GM18517 (cell line): ENCODE data around the gene DCLK2.

Source experiments
- ATAC-seq: cut with Tn5 transposase; IDR thresholded peaks from one replicate; pipeline ENCODE4 v1.9.1; 2021; ENCODE audit warnings: mild to moderate bottlenecking, moderate library complexity; ENCODE audit not compliant: unreplicated experiment

The DCLK2 gene

GRCh38 chr4:150115851-150116250 is 37.6 kb downstream of the DCLK2 start:
- no peak for ATAC-seq

GRCh38 chr4:150116506-150116905 is 38.3 kb downstream of the DCLK2 start:
- no peak for ATAC-seq

- ATAC-seq, result no peak
These were observed 38.8 kb downstream of the DCLK2 start for GRCh38 chr4:150117094-150117493.

- ATAC-seq, result no peak
These were observed 39.4 kb downstream of the DCLK2 start for GRCh38 chr4:150117629-150118028.

- no peak for ATAC-seq
These were observed 41.2 kb downstream of the DCLK2 start for GRCh38 chr4:150119492-150119891.

GRCh38 chr4:150123087-150123486 is 44.8 kb downstream of the DCLK2 start:
- no peak for ATAC-seq

- ATAC-seq, result no peak
These were observed 45.8 kb downstream of the DCLK2 start for GRCh38 chr4:150123796-150124677.

- no peak for ATAC-seq
These were observed 48.1 kb downstream of the DCLK2 start for GRCh38 chr4:150126201-150126863.

- ATAC-seq, result no peak
These were observed 48.6 kb downstream of the DCLK2 start for GRCh38 chr4:150126864-150127203.

GRCh38 chr4:150127757-150128156 is 49.5 kb downstream of the DCLK2 start:
- no peak for ATAC-seq

GRCh38 chr4:150130933-150131332 is 52.7 kb downstream of the DCLK2 start:
- ATAC-seq, result no peak

GRCh38 chr4:150131581-150132228 is 53.5 kb downstream of the DCLK2 start:
- ATAC-seq, result no peak

GRCh38 chr4:150133605-150134004 is 55.4 kb downstream of the DCLK2 start:
- ATAC-seq, result no peak

GRCh38 chr4:150135134-150135772 is 57.0 kb downstream of the DCLK2 start:
- ATAC-seq, result no peak

- ATAC-seq, result no peak
These were observed 57.8 kb downstream of the DCLK2 start for GRCh38 chr4:150136036-150136435.

- no peak for ATAC-seq
These were observed 58.2 kb downstream of the DCLK2 start for GRCh38 chr4:150136481-150136880.

GRCh38 chr4:150139297-150139865 is 61.1 kb downstream of the DCLK2 start:
- ATAC-seq, result no peak

- ATAC-seq, result no peak
These were observed 62.6 kb downstream of the DCLK2 start for GRCh38 chr4:150140774-150141400.

- ATAC-seq, result no peak
These were observed 63.5 kb downstream of the DCLK2 start for GRCh38 chr4:150141756-150142155.

GRCh38 chr4:150142831-150143230 is 64.6 kb downstream of the DCLK2 start:
- no peak for ATAC-seq
